GM04503 (cell line): Measurements from ENCODE around the gene BHLHA9.

Source experiments
- DNase-seq: peaks from one replicate; pipeline ENCODE4 v3.0.0-alpha.2; 2012; ENCODE audit warnings: low read depth

BHLHA9 gene

DNA sequence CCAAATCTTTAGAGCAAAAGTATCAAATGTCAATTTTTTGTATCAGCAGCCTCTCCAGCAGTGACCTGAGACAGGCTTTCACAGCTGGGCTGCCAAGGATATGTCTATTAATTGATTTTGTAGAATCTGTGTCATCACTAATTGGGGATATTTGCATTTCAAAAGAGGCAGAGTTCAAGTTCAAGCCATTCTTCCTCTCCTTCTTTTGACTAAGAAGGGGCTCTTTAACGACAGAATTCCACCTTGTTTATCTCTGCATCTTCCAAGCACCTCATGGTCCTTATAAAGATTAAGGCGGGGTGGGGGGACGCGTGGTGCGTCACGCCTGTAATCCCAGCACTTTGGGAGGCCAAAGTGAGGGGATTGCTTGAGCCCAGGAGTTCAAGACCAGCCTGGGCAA lies 15.2 kb upstream of the BHLHA9 start:
- DNase-seq: no peak

DNA sequence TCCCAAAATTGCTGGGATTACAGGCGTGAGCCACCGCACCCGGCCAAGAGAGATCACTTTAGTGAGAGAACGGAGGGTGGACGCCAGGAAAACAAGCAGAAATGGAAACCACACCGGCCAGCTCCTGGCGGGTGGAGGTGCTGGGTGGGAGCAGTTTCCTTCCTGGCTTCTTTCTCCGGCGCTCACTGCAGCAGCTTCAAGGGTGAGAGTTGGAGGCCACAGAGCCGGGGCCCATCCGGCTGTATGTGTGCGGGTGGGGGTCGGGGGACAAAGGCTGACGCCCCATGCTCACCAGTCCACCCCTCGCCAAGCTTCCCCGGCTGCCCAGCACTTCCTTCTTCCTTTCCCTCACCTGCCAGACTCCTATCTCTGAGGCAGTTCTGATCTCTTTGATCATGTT lies 13.5 kb upstream of the BHLHA9 start:
- no peak for DNase-seq

DNA sequence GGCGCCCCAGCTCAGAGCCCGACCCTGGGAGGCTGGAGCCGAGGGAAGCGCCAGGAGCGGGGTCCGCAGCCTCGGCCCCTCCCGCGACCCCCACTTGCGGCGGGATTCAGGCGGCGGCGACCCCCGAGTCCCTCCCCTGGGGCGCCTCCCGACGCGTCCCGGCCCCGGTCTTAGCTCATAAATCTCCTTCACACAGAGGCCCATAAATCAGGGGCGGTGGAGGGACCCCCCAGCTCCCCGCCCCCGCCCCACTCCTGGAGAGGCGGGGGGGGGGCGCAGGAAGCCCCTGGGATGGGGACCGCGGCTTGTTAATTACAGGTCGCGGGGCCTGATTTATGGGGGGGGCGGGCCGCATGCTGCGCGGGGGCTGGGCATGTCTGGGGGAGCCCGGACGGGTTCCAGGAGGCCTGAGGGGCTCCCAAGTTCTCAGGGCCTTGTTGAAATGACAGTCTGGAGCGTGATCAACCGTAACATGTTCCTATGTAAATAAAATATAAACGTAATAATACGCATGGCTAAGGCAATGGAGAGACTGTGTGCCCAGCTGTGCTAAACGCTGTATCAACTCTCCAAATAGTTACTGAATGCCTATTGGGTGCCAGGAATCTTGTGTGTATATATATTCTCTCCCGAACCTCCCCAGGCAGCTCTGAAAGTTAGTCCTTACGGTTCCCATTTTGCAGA lies 10.0 kb upstream of the BHLHA9 start:
- no peak for DNase-seq

- DNase-seq: no peak
Measured at GRCh38 chr17:1260770-1261161, 9.5 kb upstream of the BHLHA9 start.

- no peak for DNase-seq
Measured at GRCh38 chr17:1264196-1264595, 6.0 kb upstream of the BHLHA9 start.

DNA sequence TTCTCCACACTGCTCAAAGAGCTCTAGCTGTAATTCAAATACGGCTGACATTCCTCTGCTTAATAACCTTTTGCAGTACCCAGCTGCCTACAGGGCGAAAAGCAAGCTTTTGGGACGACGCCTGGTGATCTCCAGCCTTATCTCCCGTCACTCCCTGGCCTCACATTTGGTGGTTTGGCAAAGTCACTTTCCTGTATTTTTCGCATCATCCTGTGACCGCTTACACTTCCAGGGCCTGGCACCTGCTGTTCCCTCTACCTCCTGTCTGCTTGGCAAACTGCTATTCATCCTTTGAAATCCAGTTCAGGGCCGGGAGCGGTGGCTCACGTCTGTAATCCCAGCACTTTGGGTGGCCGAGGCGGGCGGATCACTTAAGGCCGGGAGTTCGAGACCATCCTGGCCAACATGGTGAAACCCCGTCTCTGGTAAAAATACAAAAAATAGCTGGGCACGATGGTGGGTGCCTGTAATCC lies 2.7 kb upstream of the BHLHA9 start:
- no peak for DNase-seq

DNA sequence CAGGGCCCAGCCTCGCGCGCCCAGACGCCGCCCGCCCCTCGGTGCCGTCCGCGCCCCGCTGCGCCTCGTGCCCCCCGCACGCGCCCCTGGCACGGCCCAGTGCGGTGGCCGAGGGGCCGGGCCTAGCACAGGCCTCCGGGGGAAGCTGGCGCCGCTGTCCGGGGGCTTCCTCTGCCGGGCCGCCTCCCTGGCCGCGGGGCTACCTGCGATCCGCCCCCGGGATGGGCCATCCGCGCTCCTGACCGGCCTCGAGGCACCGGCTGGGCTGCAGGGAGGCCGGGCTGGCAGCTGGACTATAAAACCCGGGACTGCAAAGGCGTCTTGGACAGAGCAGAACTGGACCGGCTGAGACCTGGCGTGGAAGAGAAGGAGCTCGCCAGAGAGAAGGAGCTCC lies 783 bp downstream of the BHLHA9 start:
- DNase-seq: no peak

DNA sequence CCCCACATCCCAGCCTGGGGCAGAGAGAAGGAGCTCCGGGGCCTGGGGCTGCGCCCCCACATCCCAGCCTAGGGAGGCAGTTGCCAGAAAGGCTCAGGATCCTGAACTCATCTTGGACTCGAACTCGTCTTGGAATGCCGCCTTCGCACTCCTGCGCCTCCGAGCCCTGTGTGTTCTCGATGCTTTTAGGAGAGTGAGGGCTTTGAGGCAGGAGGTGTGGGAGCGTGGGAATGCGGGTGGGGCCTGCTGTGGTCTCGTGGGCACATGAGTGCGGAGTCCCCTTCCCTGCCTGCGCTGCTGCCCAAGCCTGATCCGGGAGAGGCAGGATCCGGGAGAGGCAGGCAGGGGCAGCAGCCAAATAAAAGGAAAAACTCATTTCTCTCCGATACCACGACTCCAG lies 1.2 kb downstream of the BHLHA9 start:
- DNase-seq: no peak

- DNase-seq: no peak
Measured at GRCh38 chr17:1272701-1273100, 2.5 kb downstream of the BHLHA9 start.

DNA sequence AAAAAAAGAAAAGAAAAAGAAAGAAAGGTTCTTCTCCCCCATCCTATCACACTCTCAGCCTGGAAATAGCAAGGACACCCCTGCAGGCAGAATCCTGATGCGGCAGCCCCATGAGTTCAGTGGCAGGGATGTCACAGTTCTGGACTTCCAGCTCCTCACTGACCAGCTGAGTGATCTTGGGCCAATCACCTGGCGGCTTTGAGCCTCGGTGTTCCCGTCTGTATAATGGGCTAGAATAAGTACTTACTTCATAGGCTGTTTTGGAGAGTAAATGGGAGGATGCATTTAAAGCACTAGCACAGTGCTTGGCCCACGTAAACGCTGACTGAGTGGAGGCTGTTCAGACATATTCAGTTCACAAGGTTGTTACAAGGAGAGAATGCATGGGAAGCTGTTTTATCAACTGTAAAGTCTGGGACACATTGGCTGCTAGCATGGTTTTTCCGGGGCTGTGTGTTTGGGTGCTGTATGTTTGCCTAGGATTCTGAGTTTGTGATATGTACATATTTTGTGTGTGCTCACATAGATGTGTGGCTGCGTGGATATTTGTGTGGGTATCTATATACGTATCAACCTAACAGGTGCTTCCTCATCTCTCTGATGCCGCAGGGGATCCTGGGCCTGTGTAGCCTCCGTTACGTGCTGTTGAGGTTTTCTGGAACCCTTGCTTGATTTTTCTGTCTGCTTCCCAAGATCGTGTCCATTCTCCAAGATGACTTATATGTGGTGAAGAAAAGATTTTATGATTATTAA lies 3.4 kb downstream of the BHLHA9 start:
- DNase-seq: no peak

- no peak for DNase-seq
Measured at GRCh38 chr17:1274245-1274608, 4.0 kb downstream of the BHLHA9 start.

DNA sequence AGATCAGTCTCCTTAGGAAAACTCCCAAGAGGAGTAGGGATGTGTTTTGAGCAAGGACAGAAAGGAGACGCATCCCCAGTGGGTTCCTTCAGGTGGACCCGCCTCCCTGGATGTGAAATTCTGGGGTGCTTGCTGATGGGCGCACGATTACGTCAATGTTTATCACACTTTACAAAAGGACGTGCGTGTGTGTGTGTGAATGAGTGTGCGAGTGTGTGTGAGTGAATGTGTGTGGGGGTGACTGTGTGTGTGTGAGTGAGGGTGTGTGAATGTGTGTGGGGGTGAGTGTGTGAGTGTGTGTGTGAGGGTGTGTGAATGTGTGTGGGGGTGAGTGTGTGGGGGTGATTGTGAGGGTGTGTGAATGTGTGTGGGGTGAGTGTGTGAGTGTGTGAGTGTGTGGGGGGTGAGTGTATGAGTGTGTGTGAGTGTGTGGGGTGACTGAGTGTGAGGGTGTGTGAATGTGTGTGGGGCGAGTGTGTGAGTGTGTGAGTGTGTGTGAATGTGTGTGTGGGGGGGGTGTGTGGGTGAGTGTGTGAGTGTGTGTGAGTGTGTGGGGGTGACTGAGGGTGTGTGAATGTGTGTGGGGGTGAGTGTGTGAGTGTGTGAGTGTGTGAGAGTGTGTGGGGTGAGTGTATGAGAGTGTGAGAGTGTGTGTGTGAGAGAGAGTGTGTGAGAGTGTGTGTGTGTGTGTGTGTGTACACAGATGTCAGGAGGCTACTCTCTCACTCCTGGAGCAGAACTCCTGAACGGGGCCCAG lies 5.1 kb downstream of the BHLHA9 start:
- no peak for DNase-seq

DNA sequence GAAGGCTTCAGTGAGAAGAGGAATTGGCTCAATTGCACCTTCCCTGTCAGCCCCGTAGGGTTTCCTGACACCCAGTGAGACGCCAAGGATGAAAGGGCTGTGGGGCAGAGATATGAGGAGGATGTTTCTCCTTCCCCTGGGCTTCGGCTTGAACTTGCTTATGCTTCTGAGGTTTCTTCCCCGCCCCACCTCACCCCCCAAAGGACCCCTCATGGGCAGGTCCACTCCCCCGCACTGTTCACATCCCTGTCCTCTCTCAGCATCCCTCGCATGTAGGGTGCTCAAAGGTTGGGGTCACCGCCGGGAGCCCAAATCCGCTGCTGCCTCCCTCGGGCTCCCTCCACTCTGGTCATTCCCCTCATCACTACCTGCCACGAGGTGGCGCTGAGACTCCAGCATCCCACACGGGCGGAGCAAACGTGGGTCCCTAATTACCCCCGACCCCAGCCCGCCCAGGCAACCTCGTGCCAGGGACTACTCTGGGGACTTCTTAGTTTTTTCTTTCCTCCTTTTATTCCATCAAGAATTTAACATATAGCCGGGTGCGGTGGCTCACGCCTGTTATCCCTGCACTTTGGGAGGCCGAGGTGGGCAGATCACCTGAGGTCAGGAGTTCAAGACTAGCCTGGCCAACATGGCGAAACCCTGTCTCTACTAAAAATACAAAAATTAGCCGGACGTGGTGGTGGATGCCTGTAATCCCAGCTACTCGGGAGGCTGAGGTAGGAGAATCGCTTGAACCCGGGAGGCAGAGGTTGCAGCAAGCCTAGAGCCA lies 5.9 kb downstream of the BHLHA9 start:
- no peak for DNase-seq

DNA sequence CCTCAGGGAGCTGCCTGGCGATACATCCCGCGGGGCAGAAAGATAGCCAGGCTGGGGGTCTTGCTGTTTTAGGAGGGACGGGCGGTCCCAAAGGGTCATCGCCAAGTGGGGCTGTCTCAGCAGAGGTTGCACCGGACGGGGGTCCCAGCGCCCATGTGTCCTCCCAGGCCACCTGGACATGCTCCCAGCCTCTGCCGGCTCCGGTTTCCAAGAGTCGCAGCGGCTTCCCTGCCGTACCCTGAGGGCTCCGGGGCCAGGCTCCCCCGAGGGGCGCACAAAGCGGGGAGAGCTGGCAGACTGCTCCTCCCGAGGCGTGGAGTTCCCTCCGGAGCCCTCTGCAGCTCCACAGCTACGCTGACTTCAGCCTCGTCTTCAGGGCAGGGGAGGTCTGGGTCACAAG lies 10.4 kb downstream of the BHLHA9 start:
- DNase-seq: no peak

DNA sequence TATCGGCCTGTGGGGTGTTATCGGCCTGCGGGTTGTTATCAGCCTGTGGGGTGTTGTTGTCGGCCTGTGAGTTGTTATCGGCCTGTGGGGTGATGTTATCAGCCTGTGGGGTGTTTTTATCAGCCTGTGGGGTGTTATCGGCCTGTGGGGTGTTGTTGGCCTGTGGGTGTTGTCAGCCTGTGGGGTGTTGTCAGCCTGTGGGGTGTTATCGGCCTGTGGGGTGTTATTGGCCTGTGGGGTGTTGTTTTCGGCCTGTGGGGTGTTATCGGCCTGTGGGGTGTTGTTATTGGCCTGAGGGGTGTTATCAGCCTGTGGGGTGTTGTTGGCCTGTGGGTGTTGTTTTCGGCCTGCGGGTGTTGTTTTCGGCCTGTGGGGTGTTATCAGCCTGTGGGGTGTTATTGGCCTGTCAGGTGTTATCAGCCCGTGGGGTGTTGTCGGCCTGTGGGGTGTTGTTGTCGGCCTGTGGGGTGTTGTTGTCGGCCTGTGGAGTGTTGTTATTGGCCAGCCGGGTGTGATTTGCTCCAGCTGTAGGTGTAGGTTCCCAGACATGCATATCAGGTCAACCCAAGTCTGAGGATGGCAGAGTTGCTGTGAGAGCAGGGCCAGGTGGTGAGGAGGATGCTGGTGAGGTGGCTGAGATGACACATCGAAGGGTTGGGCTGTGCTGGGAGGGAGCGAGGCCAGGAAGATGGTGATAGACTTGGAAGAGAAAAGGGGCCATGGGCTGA lies 16.3 kb downstream of the BHLHA9 start:
- DNase-seq: no peak

DNA sequence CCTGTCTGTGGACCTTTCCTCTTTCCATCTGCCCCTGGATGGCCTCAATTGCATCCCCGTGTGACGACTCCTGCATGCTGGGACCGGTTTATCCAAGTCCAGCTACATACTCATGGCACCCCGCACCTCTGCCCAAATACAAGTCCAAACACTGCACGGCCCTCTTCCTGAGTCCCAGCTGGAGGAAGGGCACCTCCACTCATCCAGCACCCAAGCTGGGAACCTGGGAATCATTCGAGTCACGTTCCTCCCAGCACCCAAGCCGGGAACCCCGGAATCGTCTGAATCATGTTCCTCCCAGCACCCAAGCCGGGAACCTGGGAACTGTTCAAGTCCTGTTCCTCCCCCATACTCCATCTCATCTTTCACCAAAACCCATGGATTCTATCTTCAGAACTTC lies 19.5 kb downstream of the BHLHA9 start:
- DNase-seq: no peak

- DNase-seq: no peak
Measured at GRCh38 chr17:1290676-1291075, 20.4 kb downstream of the BHLHA9 start.

DNA sequence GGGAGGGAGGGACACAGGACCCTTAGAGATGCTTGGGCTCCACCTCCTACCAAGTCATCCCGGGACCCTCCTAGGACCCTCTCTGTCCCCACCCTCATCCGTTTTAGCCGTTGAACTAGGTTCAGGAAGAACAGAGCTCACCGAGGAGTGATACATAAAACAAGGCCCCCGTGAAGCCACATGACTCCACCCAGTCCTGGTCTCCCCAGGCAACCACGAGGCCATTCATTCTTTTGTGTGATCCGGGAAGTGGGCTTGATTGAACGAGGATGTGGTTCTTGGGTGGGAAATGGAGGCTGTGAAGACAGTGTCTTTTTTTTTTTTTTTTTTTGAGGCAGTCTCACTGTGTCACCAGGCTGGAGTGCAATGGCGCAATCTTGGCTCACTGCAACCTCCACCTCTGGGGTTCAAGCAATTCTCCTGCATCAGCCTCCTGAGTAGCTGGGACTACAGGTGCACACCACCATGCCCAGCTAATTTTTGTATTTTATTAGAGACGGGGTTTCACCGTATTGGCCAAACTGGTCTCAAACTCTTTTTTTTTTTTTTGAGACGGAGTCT lies 24.0 kb downstream of the BHLHA9 start:
- no peak for DNase-seq

DNA sequence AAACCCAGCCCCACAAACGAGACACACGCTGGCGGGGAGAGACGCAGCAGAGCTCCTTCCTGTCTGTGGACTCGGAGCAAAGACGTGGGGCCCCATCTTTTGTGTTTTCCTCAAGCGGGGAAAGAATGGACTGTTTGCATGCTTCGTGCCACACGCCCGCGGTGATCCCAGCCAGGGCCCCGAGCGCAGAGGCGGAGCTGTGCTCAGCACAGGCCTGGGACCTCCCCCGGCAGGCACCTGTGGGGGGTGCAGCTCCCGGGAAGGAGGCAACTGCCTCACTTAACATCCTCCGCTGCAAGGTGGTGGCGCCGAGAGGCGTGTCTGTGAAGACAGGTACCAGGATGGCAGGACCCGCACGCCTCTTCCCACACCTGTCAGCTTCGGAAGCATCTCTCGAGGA lies 28.4 kb downstream of the BHLHA9 start:
- no peak for DNase-seq

GRCh38 chr17:1299552-1300370 lies 29.5 kb downstream of the BHLHA9 start:
- DNase-seq: no peak
